NK-92 (cell line): Measurements from ENCODE around the gene HSPG2.

Experiments used
- DNase-seq: peaks from one replicate; lab custom pipeline; 2025; ENCODE audit not compliant: unreplicated experiment; lab: John Stamatoyannopoulos, UW

HSPG2 gene

DNA sequence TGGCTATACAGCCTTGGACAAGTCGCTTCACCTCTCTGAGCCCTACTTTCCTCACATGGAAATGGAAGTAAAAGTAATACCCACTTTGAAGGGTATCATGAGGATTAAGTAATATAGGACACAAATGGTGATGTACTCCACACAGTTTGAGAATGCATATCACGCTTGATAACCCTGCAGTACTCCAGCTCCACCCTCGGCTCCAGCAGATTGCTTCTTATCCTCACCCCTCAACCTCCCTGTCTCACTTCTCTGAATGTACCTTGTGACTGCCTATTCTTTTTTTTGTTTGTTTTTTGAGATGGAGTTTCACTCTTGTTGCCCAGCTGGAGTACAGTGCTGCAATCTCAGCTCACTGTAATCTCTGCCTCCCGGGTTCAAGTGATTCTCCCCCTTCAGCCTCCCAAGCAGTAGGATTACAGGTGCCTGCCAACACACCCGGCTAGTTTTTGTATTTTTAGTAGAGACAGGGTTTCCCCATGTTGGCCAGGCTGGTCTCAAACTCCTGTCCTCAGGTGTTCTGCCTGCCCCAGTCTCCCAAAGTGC is 69.6 kb downstream of the HSPG2 start:
- DNase-seq: no peak

- no peak for DNase-seq
Observed at GRCh38 chr1:21866707-21867043, 70.4 kb downstream of the HSPG2 start.

- DNase-seq: no peak
Observed at GRCh38 chr1:21865943-21866706, 71.0 kb downstream of the HSPG2 start.

GRCh38 chr1:21865609-21865942 is 71.5 kb downstream of the HSPG2 start:
- no peak for DNase-seq

DNA sequence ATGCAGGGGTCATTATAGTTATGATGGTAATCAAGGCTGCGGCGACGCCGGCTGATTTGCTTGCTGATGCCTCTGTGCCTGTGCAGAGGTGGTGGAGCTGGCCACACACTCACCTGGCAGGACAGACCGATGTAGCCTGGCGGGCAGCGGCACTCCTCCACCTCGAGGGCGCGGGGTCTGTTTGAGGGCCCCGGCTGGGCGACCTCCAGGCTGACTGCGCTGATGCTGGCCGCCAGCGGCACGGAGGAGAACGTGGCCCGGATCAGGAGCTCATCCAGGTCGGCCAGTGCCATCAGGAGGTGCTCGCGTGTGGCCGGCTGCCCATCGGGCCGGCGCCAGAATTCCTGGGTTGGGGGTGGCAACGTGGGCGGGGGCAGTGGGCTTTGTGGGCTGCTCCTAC is 72.4 kb downstream of the HSPG2 start:
- DNase-seq: no peak

DNA sequence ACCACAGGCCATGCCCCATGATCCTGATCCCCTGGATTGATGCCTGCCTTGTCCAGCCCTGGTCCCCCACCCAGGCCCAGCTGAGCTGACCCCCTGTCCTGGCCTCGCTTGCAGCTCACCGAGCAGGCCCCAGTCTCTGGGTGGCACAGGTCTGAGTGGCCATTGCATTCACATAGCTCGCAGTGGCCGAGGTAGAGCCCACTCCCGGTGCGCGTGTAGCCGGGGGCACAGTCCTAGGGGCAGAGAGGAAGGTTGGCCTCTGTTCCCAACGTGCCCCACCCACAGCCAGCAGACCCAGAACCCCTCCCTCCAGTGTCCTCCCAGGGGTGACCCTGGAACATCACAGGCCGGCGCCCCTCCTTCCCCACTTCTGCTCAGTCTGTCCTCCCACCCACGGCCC is 73.1 kb downstream of the HSPG2 start:
- no peak for DNase-seq

- no peak for DNase-seq
Observed at GRCh38 chr1:21861602-21862429, 75.3 kb downstream of the HSPG2 start.

- no peak for DNase-seq
Observed at GRCh38 chr1:21860971-21861370, 76.1 kb downstream of the HSPG2 start.

DNA sequence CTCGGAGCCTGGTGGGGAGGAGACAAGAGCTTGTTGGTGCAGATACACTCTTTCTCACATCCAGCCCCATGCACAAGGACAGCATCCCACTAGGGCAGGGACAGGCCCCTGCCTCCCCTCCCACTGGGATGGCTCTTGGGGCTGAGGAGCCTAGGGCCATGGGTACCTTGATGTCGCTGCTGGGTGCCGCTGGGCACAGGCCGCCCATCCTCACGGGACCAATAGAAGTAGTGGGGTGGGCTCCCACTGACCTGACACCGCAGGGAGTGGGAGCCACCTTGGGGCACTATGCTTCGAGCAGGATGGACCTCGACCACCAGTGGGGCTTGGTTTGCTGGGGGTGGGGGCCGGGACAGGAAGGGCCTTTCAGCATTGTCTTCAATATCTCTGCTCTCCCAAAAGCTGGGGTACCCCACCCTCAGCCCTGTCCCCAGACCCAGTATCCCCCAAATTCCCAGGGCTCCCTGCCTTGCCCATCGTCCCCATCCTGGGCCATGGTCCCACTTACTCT is 77.4 kb downstream of the HSPG2 start:
- DNase-seq: no peak

GRCh38 chr1:21857840-21858670 is 79.1 kb downstream of the HSPG2 start:
- DNase-seq: no peak

DNA sequence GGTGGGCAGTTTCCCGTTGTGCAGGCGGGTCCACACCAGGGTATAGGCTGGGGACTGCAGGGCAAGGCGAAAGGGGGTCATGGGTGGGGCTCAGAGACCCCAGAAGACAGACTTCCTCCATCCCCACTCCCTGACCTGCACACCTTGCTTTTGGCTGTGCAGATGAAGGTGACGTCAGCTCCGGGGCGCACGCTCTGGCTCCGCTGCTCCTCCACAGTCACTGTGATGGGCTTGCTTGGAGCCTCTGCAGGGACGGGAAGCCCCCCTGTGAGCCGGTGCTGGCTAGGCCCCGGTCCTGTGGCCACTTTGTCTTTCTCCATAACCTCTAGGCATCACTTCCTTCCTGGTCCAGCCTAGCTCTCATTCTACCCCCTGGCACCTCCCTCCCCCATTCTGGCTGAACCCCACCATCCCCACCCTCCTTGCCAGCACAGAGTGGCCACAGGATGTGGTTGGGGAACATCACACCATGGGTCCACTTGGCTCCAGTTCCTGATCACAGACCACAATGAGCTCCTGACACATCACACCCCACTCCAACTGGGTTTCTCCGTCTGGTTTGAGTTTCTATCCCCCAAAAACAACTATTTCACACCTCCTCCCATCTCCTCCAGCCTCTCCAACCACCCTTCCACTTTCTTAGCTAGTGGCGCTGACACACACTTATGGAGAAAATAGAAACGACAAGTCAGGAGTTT is 79.8 kb downstream of the HSPG2 start:
- DNase-seq: no peak

- no peak for DNase-seq
Observed at GRCh38 chr1:21855257-21856096, 81.6 kb downstream of the HSPG2 start.

DNA sequence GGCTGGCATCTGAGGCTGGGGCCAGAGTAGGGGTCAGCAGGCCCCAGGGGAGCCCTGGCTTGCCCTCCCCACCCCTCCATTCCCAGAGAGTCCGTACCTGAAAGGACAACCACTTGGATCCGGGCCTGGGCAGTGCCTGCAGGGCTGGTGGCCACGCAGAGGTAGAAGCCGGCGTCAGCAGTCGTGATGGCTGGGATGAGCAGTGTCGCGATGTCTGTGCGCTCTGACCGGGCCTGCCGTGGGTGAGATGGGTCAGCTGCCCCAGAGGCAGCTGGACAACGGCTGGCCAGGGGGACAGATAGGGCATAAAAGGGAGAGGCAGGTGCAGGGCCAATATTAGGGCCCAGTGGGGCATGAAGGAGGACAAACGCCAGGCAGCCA is 82.4 kb downstream of the HSPG2 start:
- DNase-seq: no peak

- no peak for DNase-seq
Observed at GRCh38 chr1:21854090-21854750, 82.9 kb downstream of the HSPG2 start.

GRCh38 chr1:21853131-21853427 is 84.0 kb downstream of the HSPG2 start:
- no peak for DNase-seq

GRCh38 chr1:21852282-21853130 is 84.6 kb downstream of the HSPG2 start:
- no peak for DNase-seq

DNA sequence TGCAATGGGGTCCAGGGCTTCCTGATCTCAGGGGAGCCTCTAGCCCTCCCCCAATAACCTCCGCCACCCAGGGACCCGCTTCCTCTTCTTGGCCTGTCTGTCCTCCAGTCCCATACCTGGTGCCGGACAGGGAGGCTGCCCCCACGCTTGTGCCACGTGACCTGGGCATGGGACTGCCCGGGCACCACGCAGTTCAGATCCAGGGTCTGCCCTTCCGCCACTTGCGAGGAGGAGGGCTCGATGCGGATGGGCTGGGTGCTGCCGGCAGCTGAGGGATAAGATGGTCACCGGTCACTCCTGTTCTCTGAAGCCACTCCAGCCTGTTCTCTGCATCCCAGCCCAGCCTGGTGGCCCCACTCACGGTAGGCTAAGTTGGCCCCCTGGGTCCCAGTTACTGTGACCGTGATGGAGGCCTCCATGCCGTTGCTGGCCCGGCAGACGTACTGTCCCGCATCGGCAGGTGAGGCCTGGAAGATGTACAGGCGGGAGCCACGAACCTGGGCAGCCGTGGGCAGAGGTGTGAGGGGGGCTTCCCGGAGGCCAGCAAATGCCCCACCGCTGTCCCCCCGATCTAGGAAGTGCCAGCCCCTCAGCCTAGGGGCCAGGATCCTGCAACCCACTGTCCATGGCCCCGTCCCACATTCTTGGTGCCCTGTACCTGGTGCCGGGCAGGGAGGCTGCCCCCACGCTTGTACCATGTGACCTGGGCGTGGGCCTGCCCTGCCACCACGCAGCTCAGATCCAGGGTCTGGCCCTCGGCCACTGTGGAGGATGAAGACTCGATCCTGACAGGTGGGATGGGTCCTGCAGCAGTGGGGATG is 85.5 kb downstream of the HSPG2 start:
- DNase-seq: no peak
